Measurements from ENCODE around the gene BUB1. TPM values are rescaled to one million over a fixed set of nuclear protein-coding genes. Genes with fewer than 3 reads are reported as not detected.
"Not testable (repeated sequence)": the region's sequence is repeated elsewhere in the genome, so short reads cannot be mapped to it uniquely, and the experiment has no call there.

BUB1 gene
- total RNA-seq, 2 experiments from 2014 or later = 89.3 to 91.9 TPM

DNA sequence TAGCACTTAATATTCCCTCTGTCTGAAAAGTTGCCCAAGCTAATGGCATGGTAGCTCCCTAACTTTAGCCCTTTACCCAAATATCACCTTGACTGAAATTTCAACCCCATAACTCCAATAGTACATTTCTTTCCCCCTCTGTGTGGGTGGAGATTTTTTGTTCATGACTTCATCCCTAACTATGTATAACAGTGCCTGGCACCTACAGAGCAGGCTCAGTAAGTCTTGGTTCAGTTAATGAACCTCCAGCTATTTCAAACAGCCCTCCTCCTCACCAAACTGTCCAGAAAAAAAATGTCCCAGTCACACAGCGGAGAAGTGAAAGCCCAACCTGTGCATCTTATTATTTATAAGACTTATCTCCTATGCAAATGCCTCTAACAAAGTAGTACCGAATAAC, 18.6 kb downstream of the BUB1 start:
- H3K9me3 Mint-ChIP-seq = no peaks in the 10 kb centered on the region
- no peak for ATAC-seq (ENCODE audit: low read depth)
- peaks cover 10% of the 10 kb centered on the region for H3K4me1 Mint-ChIP-seq
- H3K27me3 Mint-ChIP-seq = no peaks in the 10 kb centered on the region
- H3K36me3 Mint-ChIP-seq = peaks cover 44% of the 10 kb centered on the region
- no peak overlapping the region for H3K27ac Mint-ChIP-seq
- no peak overlapping the region for H3K4me3 Mint-ChIP-seq
- no peak for DNase-seq
- POLR2A ChIA-PET = no interaction called here

DNA sequence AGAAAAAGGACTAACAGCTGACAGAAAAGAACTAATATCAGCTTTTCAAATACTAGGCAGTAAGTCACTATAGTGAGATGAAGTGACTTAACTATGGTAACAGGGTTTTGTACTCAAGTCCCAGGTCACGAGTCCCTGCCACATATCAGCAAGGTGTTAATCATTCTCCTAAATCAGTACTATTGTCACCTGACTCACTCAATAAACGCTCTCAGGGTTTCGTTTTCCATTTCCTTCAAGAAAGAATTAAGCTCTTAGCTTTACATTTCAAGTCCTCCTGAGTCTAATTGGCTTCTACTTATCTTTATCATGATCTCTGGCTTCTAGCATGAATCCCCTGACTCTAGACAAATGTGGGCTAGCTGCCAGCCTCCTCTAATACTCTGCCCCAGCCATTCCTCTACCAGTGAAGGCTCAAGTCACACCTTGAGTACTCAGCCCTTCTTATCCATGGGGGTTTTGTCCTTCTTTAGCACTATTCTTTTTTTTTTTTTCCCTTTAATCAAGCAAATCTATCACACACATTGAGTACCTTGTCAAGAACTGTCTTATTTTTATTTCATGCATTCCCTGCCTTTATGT, 20.0 kb downstream of the BUB1 start:
- ATAC-seq (ENCODE audit: low read depth) (no peak), DNase-seq (no peak)
- H3K4me1 Mint-ChIP-seq = peaks cover 7% of the 10 kb centered on the region
- no peaks in the 10 kb centered on the region for H3K9me3 Mint-ChIP-seq
- H3K4me3 Mint-ChIP-seq = no peak overlapping the region
- no peaks in the 10 kb centered on the region for H3K27me3 Mint-ChIP-seq
- POLR2A ChIA-PET = interaction anchor here (0.7 kb wide), 1 partner anchor 8 kb away, joined by 3 read pairs; no protein-coding TSS in a partner anchor
- H3K27ac Mint-ChIP-seq = no peak overlapping the region
- peaks cover 48% of the 10 kb centered on the region for H3K36me3 Mint-ChIP-seq

DNA sequence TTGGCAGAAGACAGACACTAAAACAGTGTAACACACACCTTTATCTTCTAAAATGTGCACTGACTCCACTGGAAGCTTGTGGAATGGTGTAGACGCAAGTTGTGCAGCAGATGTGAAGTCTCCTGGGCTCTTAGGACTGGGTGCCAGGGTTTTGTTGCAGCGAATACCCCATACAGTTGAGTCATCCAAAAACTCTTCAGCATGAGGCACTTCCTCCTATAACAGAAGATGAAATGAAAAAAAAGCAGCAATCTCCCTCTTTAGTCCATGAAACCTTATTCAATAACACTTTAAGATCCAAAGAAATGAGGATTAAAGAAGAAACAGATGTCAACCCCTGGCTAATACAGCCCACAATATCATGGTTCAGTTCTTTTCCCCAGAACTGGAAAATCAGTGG, 22.2 kb downstream of the BUB1 start:
- Mint-ChIP-seq H3K9me3 (no peaks in the 10 kb centered on the region), H3K27me3 (no peaks in the 10 kb centered on the region), H3K27ac (no peak overlapping the region), H3K4me3 (no peak overlapping the region), H3K36me3 (peaks cover 44% of the 10 kb centered on the region), H3K4me1 (peaks cover 7% of the 10 kb centered on the region)
- POLR2A ChIA-PET = no interaction called here
- ATAC-seq (ENCODE audit: low read depth) = no peak
- DNase-seq = no peak

DNA sequence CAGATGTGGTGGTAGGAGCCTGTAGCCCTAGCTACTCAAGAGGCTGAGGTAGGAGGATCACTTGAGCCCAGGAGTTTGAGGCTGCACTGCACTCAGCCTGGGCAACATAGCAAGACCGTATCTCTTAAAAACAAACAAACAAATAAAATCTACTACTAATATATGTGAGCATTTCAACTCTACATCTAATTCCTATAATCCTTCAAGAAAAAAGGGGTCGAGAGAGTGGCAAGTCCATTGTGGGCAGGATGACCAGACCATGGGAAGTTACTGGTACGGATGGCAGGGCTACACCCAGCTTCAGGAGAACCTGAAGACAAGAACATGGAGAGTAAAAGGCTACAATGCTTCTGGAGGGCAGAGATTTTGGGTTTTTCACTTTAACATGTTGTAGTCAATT, 24.0 kb downstream of the BUB1 start:
- Mint-ChIP-seq H3K27ac (no peak overlapping the region), H3K4me3 (no peak overlapping the region), H3K27me3 (no peaks in the 10 kb centered on the region), H3K9me3 (no peaks in the 10 kb centered on the region), H3K36me3 (peaks cover 45% of the 10 kb centered on the region), H3K4me1 (peaks cover 3% of the 10 kb centered on the region)
- DNase-seq (no peak), ATAC-seq (ENCODE audit: low read depth) (no peak)
- POLR2A ChIA-PET = no interaction called here

DNA sequence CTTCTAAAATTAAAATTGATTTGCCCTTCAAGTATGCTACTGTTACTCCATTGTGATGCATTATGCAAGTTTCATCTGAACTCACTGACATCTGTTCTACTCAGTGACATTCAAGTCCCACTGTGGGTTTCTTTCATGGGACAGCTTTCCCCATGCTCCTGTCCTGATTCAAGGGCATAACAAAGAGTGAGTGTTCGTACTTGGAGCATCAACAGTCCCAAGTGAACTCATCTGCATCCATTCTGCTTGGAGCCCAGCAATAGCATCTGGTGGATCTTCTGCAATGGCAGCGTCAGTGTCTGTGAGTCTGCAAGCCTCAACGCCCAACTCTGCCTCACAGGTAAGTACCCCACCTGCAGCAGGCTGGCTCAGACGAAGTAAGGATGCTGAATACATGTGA, 27.5 kb downstream of the BUB1 start:
- peaks cover 48% of the 10 kb centered on the region for H3K36me3 Mint-ChIP-seq

DNA sequence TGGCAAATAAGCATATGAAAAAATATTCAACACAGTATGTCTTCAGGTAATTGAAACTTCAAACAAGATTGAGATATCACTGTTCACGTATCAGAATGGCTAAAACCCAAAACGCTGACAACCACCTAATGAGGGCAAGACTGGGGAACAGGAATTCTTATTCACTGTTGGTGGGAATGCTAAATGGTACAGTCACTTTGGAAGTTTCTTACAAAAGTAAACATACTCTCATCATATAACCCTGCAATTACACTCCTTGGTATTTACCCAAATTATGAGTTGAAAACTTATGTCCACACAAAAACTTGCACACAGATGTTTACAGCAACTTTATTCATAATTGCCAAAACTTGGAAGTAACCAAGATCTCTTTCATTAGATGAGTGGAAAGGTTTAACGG, 30.1 kb downstream of the BUB1 start:
- Mint-ChIP-seq H3K27me3 (no peaks in the 10 kb centered on the region), H3K36me3 (peaks cover 56% of the 10 kb centered on the region), H3K27ac (no peak overlapping the region), H3K9me3 (no peaks in the 10 kb centered on the region), H3K4me1 (peaks cover 2% of the 10 kb centered on the region), H3K4me3 (no peak overlapping the region)
- ATAC-seq (ENCODE audit: low read depth) (no peak), DNase-seq (no peak)
- POLR2A ChIA-PET = interaction anchor here (1.0 kb wide), 1 partner anchor 30 kb away, joined by 3 read pairs; the partner anchor contains the start of gene BUB1

More for the DNA sequence above, 27.5 kb downstream of the BUB1 start:
- DNase-seq = no peak
- POLR2A ChIA-PET = interaction anchor here (1.0 to 2.3 kb wide), 2 partner anchors 12 to 27 kb away, joined by 3 to 10 read pairs; partner anchors contain the start of gene BUB1
- H3K27me3 Mint-ChIP-seq = no peaks in the 10 kb centered on the region
- no peaks in the 10 kb centered on the region for H3K4me1 Mint-ChIP-seq
- no peak overlapping the region for H3K4me3 Mint-ChIP-seq
- no peak overlapping the region for H3K27ac Mint-ChIP-seq
- no peaks in the 10 kb centered on the region for H3K9me3 Mint-ChIP-seq
- ATAC-seq (ENCODE audit: low read depth) = no peak

DNA sequence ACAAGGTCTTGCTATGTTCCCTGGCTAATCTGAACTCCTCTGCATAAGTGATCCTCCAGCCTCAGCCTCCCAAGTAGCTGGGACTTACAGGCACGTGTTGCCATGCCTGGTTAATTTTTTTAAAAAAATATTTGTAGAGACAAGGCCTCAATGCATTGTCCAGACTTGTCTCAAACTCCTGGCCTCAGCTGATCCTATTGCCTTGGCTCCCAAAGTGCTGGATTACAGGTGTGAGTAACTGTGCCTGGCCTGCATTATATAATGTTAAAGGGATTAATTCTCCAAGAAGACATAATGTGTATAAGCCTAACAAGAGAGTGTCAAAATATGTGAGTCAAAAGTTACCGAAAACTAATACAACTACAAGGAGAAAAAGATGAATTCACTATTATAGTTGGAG, 32.2 kb downstream of the BUB1 start:
- Mint-ChIP-seq H3K4me1 (peaks cover 2% of the 10 kb centered on the region), H3K27me3 (no peaks in the 10 kb centered on the region), H3K9me3 (no peaks in the 10 kb centered on the region), H3K27ac (no peak overlapping the region), H3K36me3 (peaks cover 67% of the 10 kb centered on the region), H3K4me3 (no peak overlapping the region)
- POLR2A ChIA-PET = no interaction called here
- no peak for ATAC-seq (ENCODE audit: low read depth)
- DNase-seq = no peak

DNA sequence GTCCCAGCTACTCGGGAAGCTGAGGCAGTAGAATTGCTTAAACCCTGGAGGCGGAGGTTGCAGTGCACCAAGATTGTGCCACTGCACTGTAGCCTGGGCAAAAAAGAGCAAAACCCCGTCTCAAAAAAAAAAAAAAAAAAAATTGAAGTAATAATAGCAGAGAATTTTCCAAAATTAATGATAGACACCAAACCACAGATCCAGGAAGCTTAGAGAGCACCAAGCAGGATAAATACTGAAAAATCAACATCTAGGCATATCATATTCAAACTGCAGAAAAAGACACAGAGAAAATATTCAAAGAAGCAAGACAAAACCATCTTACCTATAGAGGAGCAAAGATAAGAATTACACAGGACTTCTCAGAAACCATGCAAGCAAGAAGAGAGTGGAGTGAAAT, 33.5 kb downstream of the BUB1 start:
- no peak for DNase-seq
- Mint-ChIP-seq H3K9me3 (no peaks in the 10 kb centered on the region), H3K27me3 (no peaks in the 10 kb centered on the region), H3K27ac (no peak overlapping the region), H3K4me3 (no peak overlapping the region), H3K36me3 (peaks cover 68% of the 10 kb centered on the region), H3K4me1 (peaks cover 2% of the 10 kb centered on the region)
- POLR2A ChIA-PET = no interaction called here
- ATAC-seq (ENCODE audit: low read depth) = no peak

DNA sequence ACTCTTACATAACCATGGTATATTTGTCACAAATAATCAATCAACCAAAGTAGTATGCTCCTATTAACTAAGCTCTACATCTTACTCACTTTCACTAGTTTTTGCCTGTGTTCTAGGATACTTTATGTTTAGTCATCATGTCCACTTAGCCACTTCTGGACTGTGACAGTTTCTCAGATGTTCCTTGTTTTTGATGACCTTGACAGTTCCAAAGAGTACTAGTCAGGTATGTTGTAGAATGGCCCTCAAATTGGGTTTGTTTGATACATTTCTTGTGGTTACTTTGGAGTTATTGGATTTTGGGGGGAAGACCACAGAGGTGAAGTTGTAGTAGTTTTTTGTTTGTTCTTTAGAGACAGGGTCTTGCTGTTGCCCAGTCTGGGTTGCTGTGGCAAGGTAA, 35.5 kb downstream of the BUB1 start:
- no peaks in the 10 kb centered on the region for H3K27me3 Mint-ChIP-seq
- no peak overlapping the region for H3K27ac Mint-ChIP-seq
- POLR2A ChIA-PET = no interaction called here
- H3K4me1 Mint-ChIP-seq = peaks cover 2% of the 10 kb centered on the region
- H3K4me3 Mint-ChIP-seq = no peak overlapping the region
- DNase-seq (no peak), ATAC-seq (ENCODE audit: low read depth) (no peak)
- H3K9me3 Mint-ChIP-seq = no peaks in the 10 kb centered on the region
- H3K36me3 Mint-ChIP-seq = peaks cover 69% of the 10 kb centered on the region

DNA sequence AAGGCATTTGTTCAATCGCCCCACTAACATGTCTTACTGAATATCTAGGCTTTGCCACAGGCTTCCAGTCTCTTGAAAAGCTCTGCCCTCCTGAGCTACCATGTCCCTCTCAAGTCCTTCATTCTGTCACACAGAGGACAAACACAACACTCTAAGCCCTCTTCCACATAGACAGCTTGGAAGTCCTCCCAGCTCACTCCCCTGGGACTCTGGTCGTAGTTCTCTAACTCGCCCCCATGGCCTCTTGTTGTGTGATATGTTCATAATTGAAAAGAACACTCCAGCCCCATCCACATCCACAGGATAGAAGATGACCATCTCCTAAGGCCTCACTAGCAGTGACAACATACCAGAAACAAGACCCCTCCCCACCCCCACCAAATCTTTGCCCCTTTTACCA, 37.9 kb downstream of the BUB1 start:
- no peak overlapping the region for H3K27ac Mint-ChIP-seq
- POLR2A ChIA-PET = no interaction called here
- H3K4me1 Mint-ChIP-seq = peaks cover 2% of the 10 kb centered on the region
- H3K9me3 Mint-ChIP-seq = no peaks in the 10 kb centered on the region
- DNase-seq (no peak), ATAC-seq (ENCODE audit: low read depth) (no peak)
- H3K27me3 Mint-ChIP-seq = no peaks in the 10 kb centered on the region
- H3K4me3 Mint-ChIP-seq = no peak overlapping the region
- peaks cover 69% of the 10 kb centered on the region for H3K36me3 Mint-ChIP-seq

DNA sequence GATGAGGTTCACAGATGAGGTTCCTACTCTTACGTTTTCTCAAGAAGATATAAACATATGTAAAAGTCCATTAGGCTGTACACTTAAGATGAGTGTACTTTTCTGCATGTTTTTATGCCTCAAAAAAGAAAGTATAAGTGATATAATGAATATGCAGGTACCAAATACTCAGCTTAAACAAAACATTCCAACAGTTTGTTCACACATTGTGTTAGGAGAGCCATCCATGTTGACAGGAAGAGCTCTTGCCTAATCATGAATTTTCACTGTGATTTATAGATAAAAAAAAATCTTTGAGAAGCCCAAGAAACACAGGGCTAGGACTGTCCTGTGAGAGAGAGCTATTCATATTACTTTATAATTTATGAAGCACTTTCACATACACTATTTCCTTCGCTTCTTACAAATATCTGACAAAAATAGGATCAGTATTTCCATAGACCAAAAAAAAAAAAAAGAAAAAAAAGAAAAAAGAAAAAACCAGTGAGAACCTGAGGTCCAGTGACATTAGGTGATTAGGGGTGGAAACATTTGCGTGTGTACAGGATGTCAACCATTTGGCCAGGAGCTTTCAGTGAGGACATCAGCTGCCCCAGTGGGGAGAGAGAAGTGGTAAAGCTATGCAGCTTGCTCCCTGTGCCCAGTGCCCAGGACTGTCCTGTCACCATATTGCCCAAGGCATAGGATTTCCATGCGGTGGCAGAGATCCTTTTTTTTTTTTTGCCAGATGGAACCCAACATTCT, 38.7 kb downstream of the BUB1 start:
- H3K36me3 Mint-ChIP-seq = peaks cover 69% of the 10 kb centered on the region
- H3K9me3 Mint-ChIP-seq = no peaks in the 10 kb centered on the region
- ATAC-seq (ENCODE audit: low read depth) (no peak), DNase-seq (no peak)
- no peak overlapping the region for H3K27ac Mint-ChIP-seq
- H3K4me3 Mint-ChIP-seq = no peak overlapping the region
- POLR2A ChIA-PET = interaction anchor here (0.6 kb wide), 1 partner anchor 12 kb away, joined by 3 read pairs; no protein-coding TSS in a partner anchor
- H3K27me3 Mint-ChIP-seq = no peaks in the 10 kb centered on the region
- no peaks in the 10 kb centered on the region for H3K4me1 Mint-ChIP-seq

DNA sequence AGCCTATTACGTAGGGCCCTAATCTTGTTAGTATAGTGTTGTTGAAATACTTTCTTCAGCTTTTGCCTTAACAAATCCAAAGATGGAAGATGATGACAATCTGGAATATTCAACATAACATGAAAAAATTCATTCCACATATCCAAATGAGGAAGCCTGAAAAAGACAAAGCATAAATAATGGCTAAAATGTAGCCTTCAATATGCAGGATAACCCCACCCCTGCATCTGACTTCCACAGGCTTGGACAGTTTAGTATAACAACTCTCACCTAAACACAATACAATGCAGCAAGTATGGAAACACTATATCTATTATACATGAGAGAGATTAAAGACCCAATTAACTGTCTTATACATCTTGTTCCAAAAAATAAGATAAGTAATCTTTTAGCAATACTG, 39.9 kb downstream of the BUB1 start:
- H3K4me1 Mint-ChIP-seq = no peaks in the 10 kb centered on the region
- no peak for ATAC-seq (ENCODE audit: low read depth)
- H3K36me3 Mint-ChIP-seq = peaks cover 66% of the 10 kb centered on the region
- DNase-seq = no peak
- no peak overlapping the region for H3K4me3 Mint-ChIP-seq
- POLR2A ChIA-PET = no interaction called here
- H3K27me3 Mint-ChIP-seq = no peaks in the 10 kb centered on the region
- H3K9me3 Mint-ChIP-seq = no peaks in the 10 kb centered on the region
- H3K27ac Mint-ChIP-seq = no peak overlapping the region

DNA sequence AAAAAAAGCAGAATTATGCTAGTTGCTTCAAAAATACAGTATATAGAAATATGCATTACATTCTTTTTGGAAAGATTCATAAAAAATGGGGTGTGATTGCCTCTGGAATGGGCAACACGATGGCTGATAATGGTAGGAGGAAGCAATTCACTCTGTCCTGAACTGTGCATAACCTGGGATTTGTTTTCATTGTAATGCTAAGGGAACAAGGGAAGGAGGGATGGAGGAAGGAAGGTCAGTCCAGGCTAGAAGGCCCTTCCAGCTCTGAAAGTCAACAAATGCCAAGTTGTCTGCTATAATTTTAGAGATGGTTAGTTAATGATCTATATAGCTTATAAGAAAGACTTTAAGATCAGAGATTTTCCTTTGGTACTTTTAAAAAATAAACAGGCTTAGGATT, 40.8 kb downstream of the BUB1 start:
- H3K36me3 Mint-ChIP-seq = peaks cover 62% of the 10 kb centered on the region
- H3K27ac Mint-ChIP-seq = no peak overlapping the region
- H3K27me3 Mint-ChIP-seq = no peaks in the 10 kb centered on the region
- no peaks in the 10 kb centered on the region for H3K9me3 Mint-ChIP-seq
- H3K4me3 Mint-ChIP-seq = no peak overlapping the region
- H3K4me1 Mint-ChIP-seq = no peaks in the 10 kb centered on the region
- POLR2A ChIA-PET = no interaction called here
- DNase-seq (no peak), ATAC-seq (ENCODE audit: low read depth) (no peak)

DNA sequence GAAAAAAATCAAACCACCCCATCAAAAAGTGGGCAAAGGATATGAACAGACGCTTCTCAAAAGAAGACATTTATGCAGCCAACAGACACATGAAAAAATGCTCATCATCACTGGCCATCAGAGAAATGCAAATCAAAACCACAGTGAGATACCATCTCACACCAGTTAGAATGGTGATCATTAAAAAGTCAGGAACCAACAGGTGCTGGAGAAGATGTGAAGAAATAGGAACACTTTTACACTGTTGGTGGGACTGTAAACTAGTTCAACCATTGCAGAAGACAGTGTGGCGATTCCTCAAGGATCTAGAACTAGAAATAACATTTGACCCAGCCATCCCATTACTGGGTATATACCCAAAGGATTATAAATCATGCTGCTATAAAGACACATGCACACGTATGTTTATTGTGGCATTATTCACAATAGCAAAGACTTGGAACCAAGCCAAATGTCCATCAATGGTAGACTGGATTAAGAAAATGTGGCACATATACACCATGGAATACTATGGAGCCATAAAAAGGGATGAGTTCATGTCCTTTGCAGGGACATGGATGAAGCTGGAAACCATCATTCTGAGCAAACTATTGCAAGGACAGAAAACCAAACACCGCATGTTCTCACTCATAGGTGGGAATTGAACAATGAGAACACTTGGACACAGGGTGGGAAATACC, 41.8 kb downstream of the BUB1 start:
- H3K36me3 Mint-ChIP-seq = peaks cover 55% of the 10 kb centered on the region
- H3K27ac Mint-ChIP-seq; H3K27me3 Mint-ChIP-seq; H3K9me3 Mint-ChIP-seq; H3K4me3 Mint-ChIP-seq; DNase-seq; ATAC-seq (ENCODE audit: low read depth); H3K4me1 Mint-ChIP-seq; POLR2A ChIA-PET: not testable (repeated sequence)

Measured in activated naive CD8-positive, alpha-beta T cell treated with anti-CD3 and anti-CD28 coated beads, Interleukin-2, amount 10 ng/mL, durations not matched to agents 7 days and 5 days (primary cell).